IMR-90 (cell line): ENCODE measurements around the gene WDR54. TPM values are rescaled to one million over a fixed set of nuclear protein-coding genes. Genes with fewer than 3 reads are reported as not detected.

Source experiments
- ATAC-seq: fragments of 200-7000 bp; cut with Tn5 transposase; 2 replicates; pipeline ENCODE4 v1.9.1; 2020; ENCODE audit warnings: low read depth, mild to moderate bottlenecking, moderate library complexity
- BruUV-seq: library from RNA; stranded (reverse); fragments of 400-500 nt; replicated peaks from 2 replicates; lab custom pipeline; 2021; lab: Mats Ljungman, UMichigan
- CTCF ChIA-PET: fragments of 300-600 bp; formaldehyde crosslinking; extraction: SDS; loops from one replicate; lab custom pipeline; 2021; ENCODE audit warnings: antibody characterized with exemption; lab: Yijun Ruan, JAX
- POLR2A ChIA-PET: fragments of 300-600 bp; sonication (Branson Sonifier 250); formaldehyde crosslinking; loops from one replicate; lab custom pipeline; 2022; ENCODE audit warnings: antibody characterized with exemption; ENCODE audit not compliant: unreplicated experiment; lab: Charles Lee
- DNase-seq: peaks from one replicate; pipeline ENCODE4 v3.0.0; 2013
- H2AFZ ChIP-seq: replicated peaks from 2 replicates; pipeline ENCODE3; 2013; ENCODE audit warnings: low read length, mild to moderate bottlenecking; ENCODE audit not compliant: poor library complexity
- H2AK5ac ChIP-seq: 2 replicates; pipeline ENCODE4 v1.6.1; 2013; ENCODE audit warnings: low read depth, low read length, inconsistent platforms
- H2AK9ac ChIP-seq: replicated peaks from 2 replicates; pipeline ENCODE3; 2013; ENCODE audit warnings: mild to moderate bottlenecking, low read depth, low read length, moderate library complexity; ENCODE audit not compliant: poor library complexity
- H2BK120ac ChIP-seq: 2 replicates; pipeline ENCODE4 v1.6.1; 2013; ENCODE audit warnings: low read depth, low read length, inconsistent platforms
- H2BK15ac ChIP-seq: 3 replicates; pipeline ENCODE4 v1.6.1; 2013; ENCODE audit warnings: low read depth, low read length, inconsistent platforms
- H2BK20ac ChIP-seq: 2 replicates; pipeline ENCODE4 v1.6.1; 2013; ENCODE audit warnings: low read depth, mild to moderate bottlenecking, inconsistent platforms, low read length, moderate library complexity
- H2BK5ac ChIP-seq: 2 replicates; pipeline ENCODE4 v1.6.1; 2013; ENCODE audit warnings: mild to moderate bottlenecking, low read depth, low read length, inconsistent platforms; ENCODE audit not compliant: poor library complexity, severe bottlenecking
- H3K14ac ChIP-seq: replicated peaks from 2 replicates; pipeline ENCODE4 v1.6.1; 2013; ENCODE audit warnings: low read depth, low read length, inconsistent platforms
- H3K18ac ChIP-seq: 2 replicates; pipeline ENCODE4 v1.6.1; 2013; ENCODE audit warnings: low read depth, low read length, control low read depth
- H3K23ac ChIP-seq: 2 replicates; pipeline ENCODE4 v1.6.1; 2013; ENCODE audit warnings: low read depth, low read length, inconsistent platforms
- H3K27ac ChIP-seq: 2 replicates; pipeline ENCODE4 v1.5.1; 2013; ENCODE audit warnings: mild to moderate bottlenecking, control low read depth, low read length; ENCODE audit not compliant: insufficient read depth
- H3K27me3 ChIP-seq: 2 replicates; pipeline ENCODE4 v1.6.1; 2013; ENCODE audit warnings: low read length; ENCODE audit not compliant: control insufficient read depth, insufficient read depth
- H3K36me3 ChIP-seq: 2 replicates; pipeline ENCODE4 v1.6.1; 2013; ENCODE audit warnings: low read length, mixed read lengths; ENCODE audit not compliant: control insufficient read depth, insufficient read depth
- H3K4ac ChIP-seq: 2 replicates; pipeline ENCODE4 v1.6.1; 2013; ENCODE audit warnings: low read depth, low read length, inconsistent platforms
- H3K4me1 ChIP-seq: 2 replicates; pipeline ENCODE4 v1.6.1; 2013; ENCODE audit warnings: low read length, mixed read lengths; ENCODE audit not compliant: control insufficient read depth, insufficient read depth
- H3K4me2 ChIP-seq: 2 replicates; pipeline ENCODE4 v1.6.1; 2013; ENCODE audit warnings: low read depth, mild to moderate bottlenecking, control low read depth, low read length, moderate library complexity
- H3K4me3 ChIP-seq: 2 replicates; pipeline ENCODE4 v1.5.1; 2013; ENCODE audit warnings: low read depth, mild to moderate bottlenecking, control low read depth, low read length, moderate library complexity; ENCODE audit not compliant: insufficient read depth
- H3K56ac ChIP-seq: 2 replicates; pipeline ENCODE4 v1.6.1; 2013; ENCODE audit warnings: low read length, inconsistent platforms; ENCODE audit not compliant: insufficient read depth; ENCODE audit errors: extremely low read depth
- H3K79me1 ChIP-seq, 2 experiments: 2 replicates each; pipeline ENCODE4 v1.6.1; 2013; ENCODE audit warnings: low read length in 2 of 2, inconsistent platforms in 1 of 2, low read depth in 1 of 2
- H3K9ac ChIP-seq: 2 replicates; pipeline ENCODE4 v1.6.1; 2013; ENCODE audit warnings: low read depth, low read length, control low read depth
- H3K9me1 ChIP-seq: 2 replicates; pipeline ENCODE4 v1.6.1; 2013; ENCODE audit warnings: low read length, inconsistent platforms; ENCODE audit not compliant: insufficient read depth
- H3K9me3 ChIP-seq: 2 replicates; pipeline ENCODE4 v1.6.1; 2013; ENCODE audit warnings: low read length; ENCODE audit not compliant: control insufficient read depth, insufficient read depth
- H4K20me1 ChIP-seq: 2 replicates; pipeline ENCODE4 v1.6.1; 2013; ENCODE audit warnings: low read length, inconsistent platforms; ENCODE audit not compliant: insufficient read depth
- H4K5ac ChIP-seq: 2 replicates; pipeline ENCODE4 v1.6.1; 2013; ENCODE audit warnings: mild to moderate bottlenecking, low read depth, low read length, control low read depth
- H4K8ac ChIP-seq, 2 experiments: 2 replicates each; pipeline ENCODE4 v1.6.1; 2013; ENCODE audit warnings: low read depth in 2 of 2, low read length in 2 of 2, control low read depth in 1 of 2, inconsistent platforms in 1 of 2
- H4K91ac ChIP-seq: 2 replicates; pipeline ENCODE4 v1.6.1; 2013; ENCODE audit warnings: low read depth, low read length, inconsistent platforms; ENCODE audit not compliant: insufficient read depth
- BHLHE40 ChIP-seq: fragments of 150-350 bp; IDR thresholded peaks from 2 replicates; pipeline ENCODE4 v1.6.1; 2016; ENCODE audit warnings: mild to moderate bottlenecking, low read depth, low read length
- CEBPB ChIP-seq: IDR thresholded peaks from 2 replicates; pipeline ENCODE4 v1.6.1; 2012; ENCODE audit warnings: low read depth, low read length, improper control_type of control experiment
- CHD1 ChIP-seq: IDR thresholded peaks from 2 replicates; pipeline ENCODE4 v1.6.1; 2012; ENCODE audit warnings: low read depth, low read length, improper control_type of control experiment
- CTCF ChIP-seq: conservative IDR thresholded peaks from 2 replicates; pipeline ENCODE4 v1.5.1; 2012; ENCODE audit warnings: mild to moderate bottlenecking, low read depth, low read length, improper control_type of control experiment
- ELK1 ChIP-seq: fragments of 150-350 bp; IDR thresholded peaks from 2 replicates; pipeline ENCODE4 v1.6.1; 2016; ENCODE audit warnings: low read depth, mild to moderate bottlenecking, low read length, moderate library complexity, borderline replicate concordance
- FOS ChIP-seq: fragments of 150-350 bp; IDR thresholded peaks from 2 replicates; pipeline ENCODE4 v1.6.1; 2016; ENCODE audit warnings: low read depth, low read length
- MAFK ChIP-seq: IDR thresholded peaks from 2 replicates; pipeline ENCODE4 v1.6.1; 2012; ENCODE audit warnings: low read depth, low read length, improper control_type of control experiment
- MAZ ChIP-seq: IDR thresholded peaks from 2 replicates; pipeline ENCODE4 v1.6.1; 2012; ENCODE audit warnings: low read depth, mild to moderate bottlenecking, low read length, improper control_type of control experiment, moderate library complexity, borderline replicate concordance
- MXI1 ChIP-seq: IDR thresholded peaks from 2 replicates; pipeline ENCODE4 v1.6.1; 2012; ENCODE audit warnings: low read depth, mild to moderate bottlenecking, low read length, moderate library complexity, borderline replicate concordance
- NFE2L2 ChIP-seq: fragments of 150-350 bp; IDR thresholded peaks from 2 replicates; pipeline ENCODE4 v1.6.1; 2016; ENCODE audit warnings: low read depth, mild to moderate bottlenecking, low read length
- POLR2A ChIP-seq: IDR thresholded peaks from 2 replicates; pipeline ENCODE4 v1.6.1; 2012; ENCODE audit warnings: mild to moderate bottlenecking, low read depth, low read length
- RAD21 ChIP-seq: IDR thresholded peaks from 2 replicates; pipeline ENCODE4 v1.6.1; 2012; ENCODE audit warnings: low read length, improper control_type of control experiment
- RCOR1 ChIP-seq: IDR thresholded peaks from 2 replicates; pipeline ENCODE4 v1.6.1; 2012; ENCODE audit warnings: mild to moderate bottlenecking, low read length, improper control_type of control experiment; ENCODE audit not compliant: insufficient replicate concordance
- RFX5 ChIP-seq: IDR thresholded peaks from 2 replicates; pipeline ENCODE4 v1.8.0; 2012; ENCODE audit warnings: low read depth, mild to moderate bottlenecking, low read length, moderate library complexity
- SMC3 ChIP-seq: fragments of 150-350 bp; IDR thresholded peaks from 2 replicates; pipeline ENCODE4 v1.6.1; 2016; ENCODE audit warnings: low read depth, mild to moderate bottlenecking, antibody characterized with exemption, low read length, moderate library complexity
- USF2 ChIP-seq: fragments of 150-350 bp; IDR thresholded peaks from 2 replicates; pipeline ENCODE4 v1.6.1; 2017; ENCODE audit warnings: mild to moderate bottlenecking, antibody characterized with exemption, low read length, low read depth
- WGBS, 2 experiments: methylation state at CpG; one replicate each; pipeline versions ENCODE4 v1.1.5 to v1.1.7; 2013; ENCODE audit warnings: missing lambda C conversion rate in 2 of 2; ENCODE audit not compliant: insufficient read length in 1 of 2; ENCODE audit errors: extremely low coverage in 2 of 2; 5-methylcytosine and 5-hydroxymethylcytosine counted together
- dilution Hi-C: fragments of 300-500 bp; cut with HindIII; formaldehyde crosslinking; loops from one replicate; pipeline ENCODE4 v1.14.3; 2018; ENCODE audit warnings: low sequenced_read_pairs; ENCODE audit not compliant: unreplicated experiment
- in situ Hi-C: fragments of 300-500 bp; cut with MboI; formaldehyde crosslinking; loops from 3 replicates; pipeline ENCODE4 v1.14.3; 2019; ENCODE audit warnings: low sequenced_read_pairs, inconsistent platforms, mixed read lengths
- intact Hi-C: fragments of 100-400 bp; cut with micrococcal nuclease; formaldehyde crosslinking; loops from 2 replicates; pipeline ENCODE4 v1.10.0; 2022
- polyA plus RNA-seq, 3 experiments: library from polyadenylated mRNA; depleted of rRNA; stranded (reverse); fragments of >200 nt; gene quantifications; 2 replicates each; pipeline ENCODE4 v1.2.3, GENCODE V29; 2012; ENCODE audit warnings: low replicate concordance in 1 of 3
- total RNA-seq: library from RNA; depleted of rRNA; stranded (reverse); fragments of >200 nt; gene quantifications from 2 replicates; pipeline ENCODE4 v1.2.3, GENCODE V29; 2012

The WDR54 gene
- total and polyA plus RNA-seq, 2 of the 4 experiments (the other 2 are of a cell fraction) = 47.9 to 57.2 TPM

GRCh38 chr2:74424995-74425406 lies 3.5 kb downstream of the WDR54 start:
- Histone ChIP-seq H2BK5ac (no peak overlapping the region), H3K27me3 (no peaks in the 10 kb centered on the region), H3K9ac (no peak overlapping the region), H3K4me1 (peaks cover 3% of the 10 kb centered on the region), H4K8ac (no peak overlapping the region), H3K18ac (no peak overlapping the region), H3K56ac (no peak overlapping the region), H3K9me3 (no peaks in the 10 kb centered on the region), H2BK20ac (no peak overlapping the region), H3K9me1 (peaks cover 7% of the 10 kb centered on the region), H2AK5ac (no peak overlapping the region), H3K4ac (no peak overlapping the region), H2AK9ac (no peak overlapping the region), H3K79me1 (peaks cover 2 to 8% of the 10 kb centered on the region in 2 experiments; a peak in 2 of 4 replicates), H3K4me2 (no peak overlapping the region), H2AFZ (no peak overlapping the region), H4K91ac (no peak overlapping the region), H3K36me3 (peaks cover 49% of the 10 kb centered on the region), H3K27ac (no peak overlapping the region), H2BK15ac (no peak overlapping the region), H2BK120ac (no peak overlapping the region), H3K23ac (no peak overlapping the region), H4K5ac (no peak overlapping the region), H3K4me3 (no peak overlapping the region), H3K14ac (no peak overlapping the region), H4K20me1 (0 out of 2 replicates have a peak, but pooled peaks cover 3% of the 10 kb centered on the region)
- no TSS peak for BruUV-seq
- ATAC-seq (no peak), DNase-seq (no peak)
- POLR2A ChIA-PET = no interaction called here
- WGBS, 2 experiments = no CpG with 5 or more reads among the region's 5 CpGs
- TF ChIP-seq POLR2A = no peak
- TF ChIP-seq CTCF = no peak
- no peak for TF ChIP-seq NFE2L2
- TF ChIP-seq RCOR1 = no peak
- no peak for TF ChIP-seq BHLHE40
- TF ChIP-seq CHD1 = no peak
- TF ChIP-seq SMC3 = no peak
- TF ChIP-seq RAD21 = no peak
- TF ChIP-seq ELK1 = no peak
- no peak for TF ChIP-seq CEBPB
- TF ChIP-seq USF2 = no peak
- no peak for TF ChIP-seq MXI1
- TF ChIP-seq MAZ = no peak
- TF ChIP-seq RFX5 = no peak
- no peak for TF ChIP-seq FOS
- no peak for TF ChIP-seq MAFK
- in situ Hi-C loops = no loop called here
- dilution Hi-C loops = no loop called here
- intact Hi-C loops = no loop called here
- CTCF ChIA-PET = no interaction called here
